Fibroblast of skin of left quadriceps (primary cell): ENCODE data around the gene TAS1R3.

ENCODE experiments used
- DNase-seq, 2 experiments: peaks; one replicate each; pipeline ENCODE4 v3.0.0-alpha.2; 2013; ENCODE audit warnings: low read depth in 2 of 2

The TAS1R3 gene

DNA sequence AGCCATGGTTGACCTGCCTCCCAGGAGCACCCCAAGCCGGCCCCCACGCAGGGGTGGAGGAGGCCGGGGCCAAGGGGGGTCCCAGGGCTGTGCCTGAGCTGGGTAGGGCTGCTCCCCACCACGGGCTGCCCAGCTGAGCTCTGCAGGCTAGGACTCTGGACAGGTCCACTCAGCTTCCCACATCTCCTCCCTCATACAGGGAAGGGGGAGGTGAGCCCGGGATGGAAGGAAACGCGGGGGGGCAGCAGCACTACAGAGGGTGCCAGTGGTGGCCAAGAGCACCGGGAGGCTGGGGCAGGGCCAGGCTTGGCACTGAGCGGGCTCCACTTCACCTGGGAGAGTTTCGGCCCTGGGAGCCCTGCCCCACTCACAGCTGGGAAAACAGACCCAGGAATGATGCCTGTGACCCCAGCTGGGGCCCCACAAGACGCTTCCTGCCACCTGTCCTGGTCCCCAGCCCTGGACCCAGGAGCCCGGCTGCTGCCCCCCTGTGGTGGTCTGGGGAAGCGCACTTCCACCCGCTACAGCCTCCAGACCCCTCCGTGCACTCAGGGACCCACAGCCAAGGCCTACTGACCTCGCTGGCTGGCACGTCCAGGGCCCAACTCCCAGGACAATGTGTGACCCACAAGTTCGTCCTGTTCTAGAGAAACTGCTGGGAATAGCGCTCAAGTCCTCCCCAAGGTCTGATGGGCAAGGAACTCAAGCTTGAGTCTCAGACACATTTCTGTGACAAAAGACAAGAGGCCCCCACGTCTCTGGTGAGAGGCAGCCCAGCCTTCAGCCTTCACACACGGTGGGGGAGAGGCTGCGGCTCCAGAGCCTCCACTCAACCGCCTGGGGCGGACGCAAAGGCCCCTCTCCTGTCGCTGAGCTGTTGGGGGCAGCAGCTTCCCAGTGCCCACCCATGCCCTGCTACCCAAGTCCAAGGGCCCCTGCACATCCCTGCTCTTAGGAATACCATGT lies 40.9 kb downstream of the TAS1R3 start:
- DNase-seq = no peak

DNA sequence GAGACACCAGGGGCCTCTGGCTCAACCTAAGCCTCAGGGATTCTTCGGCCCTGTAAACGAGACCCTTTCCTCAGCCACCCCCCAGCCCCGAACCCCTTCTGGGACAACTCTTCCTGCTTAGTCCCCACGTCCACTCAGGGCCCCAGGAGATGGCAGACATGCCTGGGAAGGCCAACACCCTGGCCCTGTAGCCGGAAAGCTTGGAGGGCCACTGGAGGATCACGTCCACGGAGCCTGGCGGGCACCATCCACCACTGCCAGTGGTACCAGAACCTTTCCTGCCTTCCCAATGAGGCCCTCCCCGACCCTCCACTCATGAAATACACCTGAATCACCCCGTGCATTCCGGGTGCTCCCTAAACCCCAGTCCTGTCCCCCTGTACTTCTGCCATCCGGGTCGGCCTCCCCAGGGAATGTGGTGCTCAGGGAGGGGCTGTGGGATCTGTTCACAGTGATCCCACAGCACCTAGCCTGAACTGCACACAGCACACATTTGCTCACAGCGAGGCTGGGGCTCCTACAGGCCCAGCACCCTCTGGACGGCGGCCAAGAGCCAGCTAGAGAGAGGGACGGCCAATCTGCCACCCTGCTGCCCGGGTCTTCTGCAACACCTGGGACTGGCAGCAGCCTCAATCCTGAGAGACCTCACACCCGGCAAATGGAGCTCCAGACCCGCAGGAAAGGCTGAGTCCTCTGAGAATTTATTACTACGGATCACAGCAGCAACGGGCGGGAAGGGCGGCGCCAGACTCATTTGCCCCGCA lies 42.2 kb downstream of the TAS1R3 start:
- no peak for DNase-seq

DNA sequence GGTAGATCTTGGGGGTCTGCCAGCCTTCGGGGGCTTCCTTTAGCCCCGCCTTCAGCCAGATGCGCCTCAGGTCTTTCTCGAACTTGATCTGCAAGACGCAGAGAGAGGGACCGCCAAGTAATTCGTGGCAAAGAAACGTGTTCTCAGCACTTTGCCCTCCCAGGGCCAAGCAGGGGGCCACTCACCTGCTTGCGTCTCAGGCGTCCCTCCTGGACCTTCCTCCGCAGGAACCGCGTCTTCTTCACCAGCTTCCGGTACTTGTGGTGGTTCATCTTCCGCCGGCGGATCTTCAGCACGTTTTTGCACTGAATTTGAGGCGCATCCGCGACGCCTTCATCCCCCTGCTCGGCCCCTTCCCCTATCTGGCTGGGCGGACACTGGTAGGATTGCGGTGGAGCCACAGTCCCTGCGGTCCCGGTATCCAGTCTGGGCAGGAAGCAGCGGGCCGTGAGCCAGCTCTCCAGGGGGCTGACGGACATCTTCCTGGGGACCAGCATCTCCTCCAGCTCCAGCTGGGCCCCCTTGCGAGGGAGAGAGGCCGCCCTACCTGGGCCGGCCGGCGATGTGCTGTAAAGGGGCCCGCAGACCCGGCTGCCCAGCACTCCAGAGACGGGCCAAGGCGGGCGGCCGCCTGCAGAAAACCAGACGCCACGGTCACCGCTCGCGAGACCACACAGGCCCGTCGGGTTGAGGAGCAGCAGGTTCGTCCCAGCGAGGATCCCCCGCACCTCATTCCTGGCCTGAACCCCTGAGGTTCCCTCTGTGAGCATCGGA lies 42.9 kb downstream of the TAS1R3 start:
- DNase-seq = no peak

DNA sequence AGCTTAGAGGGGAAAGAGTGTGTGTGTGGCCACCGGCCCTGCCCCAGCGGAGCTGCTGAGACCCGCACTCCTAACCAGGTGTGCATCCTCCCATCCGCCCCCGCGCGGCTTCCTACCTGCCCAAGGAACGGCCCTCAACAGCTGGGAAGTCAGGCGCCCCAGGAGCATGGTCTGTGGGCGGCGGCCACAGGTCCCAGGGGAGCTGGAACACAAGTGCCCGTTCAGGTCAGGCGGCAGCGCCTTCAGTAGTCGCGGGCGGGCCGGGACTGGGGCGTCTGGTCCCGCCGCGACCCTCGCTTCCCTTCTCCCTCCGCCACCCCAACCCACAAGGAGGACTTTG lies 43.5 kb downstream of the TAS1R3 start:
- DNase-seq = no peak

DNA sequence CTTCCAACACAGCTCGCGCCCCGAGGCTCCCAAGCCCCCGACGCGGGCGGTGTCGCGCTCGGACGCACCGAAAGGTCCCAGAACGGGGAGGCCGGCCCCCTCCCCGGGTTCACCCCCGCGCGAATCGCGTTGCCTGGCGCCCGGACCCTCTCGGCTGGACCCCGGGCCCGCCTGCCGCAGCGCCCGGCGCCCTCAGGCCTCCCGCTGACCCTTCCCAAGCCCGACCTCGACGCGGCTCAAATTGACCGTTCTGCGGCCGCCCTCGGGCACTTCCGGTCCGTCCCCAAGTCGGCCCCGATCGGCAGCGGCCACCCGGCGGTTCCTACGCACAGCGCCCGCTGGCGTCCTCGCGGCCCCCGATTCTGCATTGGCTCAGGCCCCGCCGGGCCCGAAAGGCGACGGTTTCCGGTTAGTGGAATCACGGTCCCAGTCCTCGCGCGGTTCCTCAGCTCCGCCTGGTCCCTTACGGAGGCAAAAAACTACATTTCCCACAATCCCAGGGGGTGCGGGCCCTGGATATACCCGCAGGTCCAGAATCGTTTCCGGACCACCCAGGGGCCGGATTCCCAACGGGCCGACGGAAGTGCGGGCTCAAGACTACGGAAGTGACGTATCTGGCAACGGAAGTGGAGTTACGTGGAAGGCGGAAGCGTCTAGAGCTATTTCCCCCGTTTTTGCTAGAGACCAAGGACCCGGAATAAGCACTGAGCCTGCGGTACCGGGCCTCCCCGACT lies 44.0 kb downstream of the TAS1R3 start, which contains the start of gene AURKAIP1:
AURKAIP1 (minus strand) TSS at position 279 of the 734 bp plus-strand sequence. CDS start 451 bp downstream, outside the sequence.
- DNase-seq = peak; percentile 100

DNA sequence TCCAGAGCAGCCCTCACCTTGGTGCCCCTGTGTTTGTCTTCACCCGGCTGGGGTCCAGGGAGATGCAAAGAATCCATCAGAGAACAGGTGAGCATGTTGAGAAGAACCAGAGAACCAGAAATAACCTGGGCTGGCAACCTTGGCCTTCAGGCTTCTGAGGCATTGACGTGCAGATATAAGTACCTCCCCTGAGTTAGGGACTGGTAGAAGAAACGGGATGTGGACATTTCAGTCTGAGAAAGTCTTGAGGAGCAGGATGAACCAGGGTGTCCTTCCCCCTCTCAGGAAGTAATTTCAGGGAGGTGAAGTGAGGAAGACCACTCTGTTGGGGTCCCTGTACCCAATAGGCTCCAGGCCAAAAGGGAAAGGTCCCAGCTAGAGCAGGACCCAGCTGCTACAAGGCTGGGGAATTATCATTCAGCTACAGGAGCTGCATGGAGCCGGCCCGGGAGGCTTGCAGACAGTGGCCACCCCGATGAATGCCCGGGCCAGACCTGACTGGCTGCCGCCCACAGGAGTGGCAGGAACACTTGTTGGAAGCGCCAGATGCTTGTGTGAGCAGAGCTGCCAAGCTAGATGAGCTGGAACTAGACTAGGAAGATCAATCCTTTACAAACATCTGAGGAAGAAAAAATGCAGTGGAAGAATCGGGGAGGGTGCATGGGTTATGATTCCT lies 45.6 kb downstream of the TAS1R3 start:
- DNase-seq = no peak

DNA sequence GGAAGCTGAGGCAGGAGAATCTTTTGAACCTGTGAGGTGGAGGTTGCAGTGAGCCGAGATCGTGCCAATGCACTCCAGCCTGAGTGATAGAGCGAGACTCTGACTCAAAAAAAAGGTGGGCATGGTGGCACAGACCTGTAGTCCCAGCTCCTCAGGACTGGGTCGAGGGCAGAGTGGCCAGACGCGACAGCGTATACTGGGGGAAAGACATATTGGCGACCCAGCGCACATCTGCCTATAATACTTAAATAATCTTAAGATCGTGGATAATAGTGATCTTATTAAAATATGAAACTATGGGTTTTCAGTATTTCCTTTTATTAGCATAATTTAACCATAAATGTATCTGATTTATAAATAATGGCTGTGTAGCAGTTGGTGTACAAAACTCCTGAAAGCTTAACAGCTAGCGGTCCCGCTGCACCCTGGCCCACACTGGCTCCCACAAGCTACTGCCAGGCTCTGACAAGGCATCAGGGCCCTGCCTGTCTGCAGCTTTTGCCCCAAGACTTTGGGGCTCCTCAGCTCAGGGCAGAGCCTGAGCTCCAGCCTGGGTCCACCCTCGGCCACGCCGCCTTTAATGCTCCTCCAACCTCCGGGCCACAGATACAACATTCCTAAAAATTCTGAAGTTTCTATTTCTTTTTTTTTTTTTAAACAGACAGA lies 46.6 kb downstream of the TAS1R3 start:
- no peak for DNase-seq

DNA sequence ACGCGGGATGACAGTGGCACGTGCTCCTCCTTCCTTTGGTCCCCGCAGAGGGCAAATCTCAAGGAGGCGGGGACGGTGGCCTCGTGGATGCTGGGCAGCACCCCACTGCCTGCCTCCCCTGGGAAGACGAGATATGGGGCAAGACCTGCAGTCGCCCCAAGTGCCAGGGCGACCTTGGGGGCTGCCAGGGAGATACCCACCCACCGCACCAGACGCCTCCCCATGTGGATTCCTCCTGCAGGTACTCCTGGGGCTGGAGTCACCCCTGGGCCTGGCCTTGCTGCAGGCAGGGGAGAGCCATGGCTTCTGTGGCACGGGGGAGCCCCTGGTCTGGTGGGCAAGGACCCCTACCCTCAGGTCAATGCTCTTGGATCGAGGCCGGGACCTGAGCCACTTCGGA lies 49.8 kb downstream of the TAS1R3 start:
- no peak for DNase-seq

DNA sequence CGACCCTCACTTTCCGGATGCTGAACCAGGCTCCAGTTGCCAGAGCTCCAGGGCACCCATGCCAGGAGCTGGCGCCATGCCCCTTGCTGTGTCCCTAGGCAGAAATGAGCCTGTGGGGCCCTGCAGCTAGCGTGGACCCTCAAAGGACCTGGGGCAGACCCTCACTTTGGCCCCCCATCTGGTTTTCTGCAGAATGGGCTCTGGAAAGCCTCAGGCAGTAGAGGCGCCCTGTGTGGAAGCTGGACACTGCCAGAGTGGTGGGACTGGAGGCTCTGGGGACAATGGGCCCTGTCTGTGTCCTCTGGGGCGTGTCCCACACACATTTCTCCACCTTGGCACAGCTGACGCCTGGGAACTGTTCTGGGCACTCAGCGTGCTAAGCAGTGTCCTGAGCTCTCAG lies 50.2 kb downstream of the TAS1R3 start:
- no peak for DNase-seq
